OCI-LY7 (cell line): ENCODE data around the gene HSPB9. TPM values are rescaled to one million over a fixed set of nuclear protein-coding genes. Genes with fewer than 3 reads are reported as not detected.

Source experiments
- BruUV-seq: library from RNA; stranded (reverse); fragments of 400-500 nt; replicated peaks from 2 replicates; lab custom pipeline; 2021; lab: Mats Ljungman, UMichigan
- CTCF ChIA-PET: fragments of 300-600 bp; sonication (Branson Sonifier 250); formaldehyde crosslinking; loops from one replicate; lab custom pipeline; 2022; ENCODE audit warnings: antibody characterized with exemption; ENCODE audit not compliant: unreplicated experiment; lab: Charles Lee
- POLR2A ChIA-PET: fragments of 300-600 bp; sonication (Branson Sonifier 250); formaldehyde crosslinking; loops from one replicate; lab custom pipeline; 2022; ENCODE audit warnings: antibody characterized with exemption; lab: Charles Lee
- DNase-seq: peaks from one replicate; pipeline ENCODE4 v3.0.0-alpha.2; 2015; ENCODE audit warnings: low spot score
- H2AFZ ChIP-seq: fragments of 200-600 bp; sonication (generic), shearing (Covaris generic); 2 replicates; pipeline ENCODE4 v1.6.1; 2014; ENCODE audit warnings: mild to moderate bottlenecking, antibody characterized with exemption, low read length, moderate library complexity
- H3K27ac ChIP-seq: fragments of 200-600 bp; sonication (generic); 2 replicates; pipeline ENCODE4 v1.5.1; 2014; ENCODE audit warnings: mixed run types, low read depth, mild to moderate bottlenecking, moderate library complexity, low read length, inconsistent platforms; ENCODE audit not compliant: poor library complexity, severe bottlenecking
- H3K36me3 ChIP-seq: fragments of 200-600 bp; sonication (generic); 2 replicates; pipeline ENCODE4 v1.6.1; 2014; ENCODE audit warnings: mild to moderate bottlenecking, antibody characterized with exemption, low read length, moderate library complexity, mixed read lengths; ENCODE audit not compliant: insufficient read depth
- H3K4me1 ChIP-seq: fragments of 200-600 bp; sonication (generic); 2 replicates; pipeline ENCODE4 v1.5.1; 2014; ENCODE audit warnings: mild to moderate bottlenecking, low read length; ENCODE audit not compliant: insufficient read depth, poor library complexity, severe bottlenecking
- H3K4me2 ChIP-seq: fragments of 200-600 bp; sonication (generic); 2 replicates; pipeline ENCODE4 v1.6.1; 2014; ENCODE audit warnings: mild to moderate bottlenecking, low read length
- H3K4me3 ChIP-seq: fragments of 200-600 bp; sonication (generic); 2 replicates; pipeline ENCODE4 v1.5.1; 2014; ENCODE audit warnings: mild to moderate bottlenecking, low read depth, low read length; ENCODE audit not compliant: poor library complexity, severe bottlenecking
- H3K79me2 ChIP-seq: fragments of 200-600 bp; sonication (generic); 2 replicates; pipeline ENCODE4 v1.6.1; 2016; ENCODE audit warnings: low read depth, mild to moderate bottlenecking, low read length, moderate library complexity, mixed read lengths; ENCODE audit not compliant: insufficient read depth
- H3K9me2 ChIP-seq: fragments of 200-600 bp; sonication (generic); 2 replicates; pipeline ENCODE4 v1.6.1; 2016; ENCODE audit warnings: mild to moderate bottlenecking, low read length, mixed read lengths; ENCODE audit not compliant: insufficient read depth
- H3K9me3 ChIP-seq: fragments of 200-600 bp; sonication (generic); 2 replicates; pipeline ENCODE4 v1.6.1; 2014; ENCODE audit warnings: mild to moderate bottlenecking, mixed run types, low read length, mixed read lengths
- H4K20me1 ChIP-seq: fragments of 200-600 bp; sonication (generic); 2 replicates; pipeline ENCODE4 v1.6.1; 2014; ENCODE audit warnings: mild to moderate bottlenecking, antibody characterized with exemption, low read length, moderate library complexity, mixed read lengths; ENCODE audit not compliant: insufficient read depth
- EZH2phosphoT487 ChIP-seq: fragments of 200-600 bp; sonication (generic); IDR thresholded peaks from 2 replicates; pipeline ENCODE4 v1.6.1; 2018; ENCODE audit warnings: low read depth, borderline replicate concordance, mild to moderate bottlenecking, mixed run types, antibody characterized with exemption, low read length, moderate library complexity, mixed read lengths
- intact Hi-C: fragments of 100-400 bp; cut with micrococcal nuclease; formaldehyde crosslinking; loops from one replicate; pipeline ENCODE4 v1.10.0; 2022; ENCODE audit not compliant: unreplicated experiment
- total RNA-seq, 2 experiments: library from RNA; depleted of rRNA in 1 of 2; stranded (reverse); fragments of >200 nt in 1 of 2; shearing (Covaris generic) in 1 of 2; gene quantifications; 2 replicates each; pipeline ENCODE4 v1.2.3, GENCODE V29; 2014 to 2022
- TF ChIP-seq, protein P1 (sequence below): fragments of 200-600 bp; sonication (generic); conservative IDR thresholded peaks from 2 replicates; pipeline ENCODE4 v1.5.1; 2014; ENCODE audit warnings: mild to moderate bottlenecking, antibody characterized with exemption, low read length, moderate library complexity, mixed read lengths

Gene HSPB9
- total RNA-seq, 2 experiments from 2014 or later, result 0.16 TPM; not detected in 1

DNA sequence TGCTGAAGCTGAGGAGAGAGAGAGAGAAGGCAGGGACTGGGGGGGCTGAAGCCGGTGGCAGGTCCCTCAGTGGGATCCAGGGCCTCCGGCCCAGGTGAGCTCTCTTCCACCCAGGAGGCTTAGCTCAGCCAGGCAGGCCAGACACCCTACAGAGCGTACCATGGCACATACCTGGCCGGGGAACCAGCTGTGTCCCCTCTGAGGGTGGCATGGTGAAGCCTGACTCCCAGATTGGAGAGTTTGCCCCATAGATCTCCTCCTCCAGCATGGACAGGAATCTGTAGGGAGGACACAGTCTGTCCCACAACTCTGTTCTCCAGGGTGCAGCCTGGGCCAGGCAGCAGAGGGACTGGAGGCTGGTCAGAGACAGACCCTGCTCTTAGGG is 4.5 kb upstream of the HSPB9 start:
- Histone ChIP-seq H4K20me1 (no peaks in the 10 kb centered on the region), H3K27ac (no peak overlapping the region), H3K9me2 (no peaks in the 10 kb centered on the region), H3K36me3 (peaks cover 49% of the 10 kb centered on the region), H3K4me1 (peaks cover 70% of the 10 kb centered on the region), H3K79me2 (peaks cover 3% of the 10 kb centered on the region; the same call in 1 of the 2 replicates), H3K4me2 (peak overlapping the region; percentile 86; the same call in 1 of the 2 replicates), H2AFZ (no peak overlapping the region), H3K9me3 (no peaks in the 10 kb centered on the region), H3K4me3 (no peak overlapping the region)
- TF ChIP-seq EZH2phosphoT487, result no peak
- TF ChIP-seq, protein P1, sequence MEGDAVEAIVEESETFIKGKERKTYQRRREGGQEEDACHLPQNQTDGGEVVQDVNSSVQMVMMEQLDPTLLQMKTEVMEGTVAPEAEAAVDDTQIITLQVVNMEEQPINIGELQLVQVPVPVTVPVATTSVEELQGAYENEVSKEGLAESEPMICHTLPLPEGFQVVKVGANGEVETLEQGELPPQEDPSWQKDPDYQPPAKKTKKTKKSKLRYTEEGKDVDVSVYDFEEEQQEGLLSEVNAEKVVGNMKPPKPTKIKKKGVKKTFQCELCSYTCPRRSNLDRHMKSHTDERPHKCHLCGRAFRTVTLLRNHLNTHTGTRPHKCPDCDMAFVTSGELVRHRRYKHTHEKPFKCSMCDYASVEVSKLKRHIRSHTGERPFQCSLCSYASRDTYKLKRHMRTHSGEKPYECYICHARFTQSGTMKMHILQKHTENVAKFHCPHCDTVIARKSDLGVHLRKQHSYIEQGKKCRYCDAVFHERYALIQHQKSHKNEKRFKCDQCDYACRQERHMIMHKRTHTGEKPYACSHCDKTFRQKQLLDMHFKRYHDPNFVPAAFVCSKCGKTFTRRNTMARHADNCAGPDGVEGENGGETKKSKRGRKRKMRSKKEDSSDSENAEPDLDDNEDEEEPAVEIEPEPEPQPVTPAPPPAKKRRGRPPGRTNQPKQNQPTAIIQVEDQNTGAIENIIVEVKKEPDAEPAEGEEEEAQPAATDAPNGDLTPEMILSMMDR, result no peak
- ChIA-PET CTCF (interaction anchor here (0.6 to 1.3 kb wide), 2 partner anchors 20 to 101 kb away, joined by 3 to 4 read pairs; partner anchors contain the start of genes DNAJC7 and ZNF385C), POLR2A (interaction anchor here (1.2 to 1.5 kb wide), 2 partner anchors 76 to 152 kb away, joined by 3 read pairs; partner anchors contain the start of gene CNP)
- DNase-seq, result no peak
- intact Hi-C loops, result loop anchor here (1.0 to 10.0 kb wide), 3 partner anchors 63 to 383 kb away; partner anchors contain the start of genes HAP1, KCNH4 and STAT3
- no TSS peak for BruUV-seq

DNA sequence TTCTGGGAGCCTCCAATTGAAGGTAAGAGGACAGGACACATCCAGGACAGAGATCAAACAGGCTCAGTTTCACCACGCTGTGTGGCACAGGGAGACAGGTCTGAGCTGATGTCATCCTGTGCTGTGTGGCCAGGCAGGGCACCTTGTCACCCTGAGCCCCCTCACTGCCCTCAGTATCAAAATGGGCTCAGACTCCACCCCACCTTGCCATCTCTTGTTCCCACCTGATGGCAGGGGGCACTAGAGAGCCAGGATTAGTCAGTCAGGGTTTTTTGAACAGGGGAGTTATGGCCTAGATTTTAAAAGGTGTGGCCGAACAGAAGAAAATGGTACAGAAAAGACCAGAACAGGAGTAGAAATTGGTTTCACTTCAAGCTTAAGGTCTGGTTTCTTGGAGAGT is 4.1 kb upstream of the HSPB9 start:
- H3K4me3 ChIP-seq, result no peak overlapping the region
- peak overlapping the region; percentile 46 for H3K27ac ChIP-seq
- ChIA-PET CTCF (interaction anchor here (1.3 kb wide), 1 partner anchor 101 kb away, joined by 4 read pairs; the partner anchor contains the start of gene DNAJC7), POLR2A (interaction anchor here (1.1 to 1.5 kb wide), 3 partner anchors 17 to 152 kb away, joined by 3 to 4 read pairs (median 3); partner anchors contain the start of gene CNP)
- intact Hi-C loops, result loop anchor here (1.0 to 10.0 kb wide), 3 partner anchors 63 to 384 kb away; partner anchors contain the start of genes HAP1, KCNH4 and STAT3
- H2AFZ ChIP-seq, result no peak overlapping the region
- TF ChIP-seq EZH2phosphoT487, result no peak
- TF ChIP-seq, protein P1, result peak; percentile 90
- peaks cover 66% of the 10 kb centered on the region for H3K4me1 ChIP-seq
- no peaks in the 10 kb centered on the region for H4K20me1 ChIP-seq
- H3K9me3 ChIP-seq, result no peaks in the 10 kb centered on the region
- peaks cover 47% of the 10 kb centered on the region for H3K36me3 ChIP-seq
- H3K79me2 ChIP-seq, result peaks cover 3% of the 10 kb centered on the region; the same call in 1 of the 2 replicates
- no peaks in the 10 kb centered on the region for H3K9me2 ChIP-seq
- peak overlapping the region; percentile 86; the same call in 1 of the 2 replicates for H3K4me2 ChIP-seq
- BruUV-seq, result no TSS peak
- DNase-seq, result peak; percentile 71
